ENCODE measurements around the gene NBEA. TPM values are rescaled to one million over a fixed set of nuclear protein-coding genes. Genes with fewer than 3 reads are reported as not detected.

The NBEA gene
- total RNA-seq, 1 donor from 2014 or later = 0.18 TPM

DNA sequence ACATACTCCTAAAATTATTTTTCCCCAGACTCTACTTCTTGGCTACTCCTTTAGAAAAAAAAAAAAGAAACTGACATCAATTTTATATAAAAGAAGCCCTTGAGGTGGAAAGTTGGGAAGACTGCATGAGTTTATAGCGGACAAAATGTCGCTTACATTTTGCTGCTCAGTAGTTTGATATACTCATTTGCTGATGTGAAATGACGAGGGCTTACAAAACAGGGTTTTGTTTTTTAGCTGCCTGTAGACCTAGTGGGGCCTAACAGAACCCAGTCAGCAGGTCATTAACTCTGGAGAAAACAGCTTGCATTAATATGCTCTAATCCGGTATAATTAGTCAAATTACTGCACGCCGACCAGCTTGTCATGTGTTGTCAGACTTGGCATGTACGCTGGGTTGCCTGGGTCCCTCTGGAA lies 572.0 kb downstream of the NBEA start:
- Mint-ChIP-seq H3K36me3 (ENCODE audit: low read depth) (no peaks in the 10 kb centered on the region), H3K4me3 (no peak overlapping the region), H3K27me3 (ENCODE audit: insufficient read depth) (no peaks in the 10 kb centered on the region), H3K9me3 (no peaks in the 10 kb centered on the region), H3K4me1 (ENCODE audit: low read depth) (no peaks in the 10 kb centered on the region), H3K27ac (no peak overlapping the region)
- intact Hi-C loops (cut with micrococcal nuclease) = no loop called here
- no peak for DNase-seq (ENCODE audit: low spot score)

DNA sequence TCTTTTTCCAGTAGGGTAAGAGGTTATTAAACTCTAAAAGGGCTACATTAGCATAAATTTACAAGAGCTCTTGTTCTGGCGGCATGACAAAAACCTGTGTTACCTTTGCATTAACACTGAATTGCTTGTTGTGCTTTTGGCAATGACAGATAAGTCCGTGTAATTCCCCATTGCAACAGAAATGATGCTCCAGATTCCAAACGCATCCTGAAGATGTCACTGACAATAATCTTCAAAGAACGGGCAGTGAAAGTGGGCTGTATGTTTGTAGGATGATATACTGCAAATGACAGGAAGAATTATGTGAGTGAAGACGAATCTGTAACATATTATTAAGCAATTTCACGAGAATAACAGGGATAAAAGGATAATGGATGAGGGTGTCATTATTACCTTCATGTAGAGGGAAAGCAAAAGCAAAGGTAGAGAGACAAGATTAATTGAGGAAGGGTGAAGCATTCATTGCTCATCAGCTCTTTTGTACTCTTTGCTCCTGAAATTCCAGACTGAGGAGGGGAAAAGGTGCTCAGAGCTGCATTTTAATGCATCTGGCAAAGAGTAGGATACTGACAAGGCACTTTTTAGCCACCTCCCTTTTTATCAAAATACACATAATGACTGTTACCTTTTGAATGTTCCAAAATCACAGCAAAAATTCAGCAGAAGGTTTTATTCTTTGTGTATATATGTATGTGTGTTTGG lies 572.9 kb downstream of the NBEA start:
- no peak for DNase-seq (ENCODE audit: low spot score)
- Mint-ChIP-seq H3K36me3 (ENCODE audit: low read depth) (no peaks in the 10 kb centered on the region), H3K4me1 (ENCODE audit: low read depth) (no peaks in the 10 kb centered on the region), H3K9me3 (no peaks in the 10 kb centered on the region), H3K27me3 (ENCODE audit: insufficient read depth) (no peaks in the 10 kb centered on the region), H3K27ac (no peak overlapping the region), H3K4me3 (no peak overlapping the region)
- intact Hi-C loops (cut with micrococcal nuclease) = no loop called here

DNA sequence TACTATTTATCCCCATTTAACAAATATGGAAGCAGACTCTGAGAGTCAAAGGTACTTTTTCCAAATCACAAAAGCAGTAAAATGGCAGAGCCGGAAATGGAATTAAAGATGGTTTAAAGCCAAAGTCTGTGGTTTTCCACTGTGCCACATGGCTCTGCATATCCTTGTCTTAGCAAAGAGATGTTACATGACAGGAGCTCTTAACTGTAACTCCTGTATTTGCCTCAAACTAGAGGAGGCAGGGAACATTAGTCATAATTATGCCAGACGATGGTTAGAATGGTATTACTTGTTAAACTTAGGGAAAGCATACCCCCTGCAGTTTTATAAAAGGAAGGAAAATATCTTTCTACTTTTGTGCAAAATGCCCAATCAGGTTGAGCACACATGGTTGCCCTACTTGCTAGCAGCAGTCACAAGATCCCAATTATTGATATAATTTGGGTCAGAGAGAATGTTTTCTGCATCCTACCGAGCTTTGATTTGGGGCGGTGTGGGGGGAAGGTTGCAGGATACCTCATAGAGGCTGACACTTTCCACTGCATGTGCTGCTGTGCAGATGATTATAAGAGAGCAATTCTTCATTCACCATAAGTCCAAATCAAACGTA lies 576.4 kb downstream of the NBEA start:
- H3K4me3 Mint-ChIP-seq = no peak overlapping the region
- DNase-seq (ENCODE audit: low spot score) = no peak
- no peak overlapping the region for H3K27ac Mint-ChIP-seq
- intact Hi-C loops (cut with micrococcal nuclease) = no loop called here
- no peaks in the 10 kb centered on the region for H3K27me3 Mint-ChIP-seq (ENCODE audit: insufficient read depth)
- H3K9me3 Mint-ChIP-seq = no peaks in the 10 kb centered on the region
- no peaks in the 10 kb centered on the region for H3K36me3 Mint-ChIP-seq (ENCODE audit: low read depth)
- no peaks in the 10 kb centered on the region for H3K4me1 Mint-ChIP-seq (ENCODE audit: low read depth)

DNA sequence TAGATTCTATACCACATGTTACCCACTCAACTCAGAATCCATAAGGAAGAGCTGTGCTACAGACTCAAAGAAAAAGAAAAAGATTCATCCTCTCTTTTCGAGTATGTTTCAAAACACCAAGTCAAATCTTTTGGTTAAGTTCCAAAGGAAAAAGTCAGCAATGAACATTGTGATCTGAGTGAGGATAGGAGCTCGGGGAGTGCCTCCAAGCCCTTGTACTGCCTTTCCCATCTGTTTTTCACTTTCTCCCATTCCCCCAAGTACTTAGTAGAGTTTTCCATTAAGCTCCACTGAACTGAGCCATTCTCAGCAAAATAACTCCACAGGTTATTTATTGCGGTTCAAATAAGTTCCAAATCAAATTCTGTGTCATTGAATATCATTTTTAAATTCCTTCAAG lies 582.1 kb downstream of the NBEA start:
- Mint-ChIP-seq H3K27me3 (ENCODE audit: insufficient read depth) (no peaks in the 10 kb centered on the region), H3K36me3 (ENCODE audit: low read depth) (no peaks in the 10 kb centered on the region), H3K4me3 (no peak overlapping the region), H3K9me3 (no peaks in the 10 kb centered on the region), H3K4me1 (ENCODE audit: low read depth) (no peaks in the 10 kb centered on the region), H3K27ac (no peak overlapping the region)
- intact Hi-C loops (cut with micrococcal nuclease) = no loop called here
- no peak for DNase-seq (ENCODE audit: low spot score)

DNA sequence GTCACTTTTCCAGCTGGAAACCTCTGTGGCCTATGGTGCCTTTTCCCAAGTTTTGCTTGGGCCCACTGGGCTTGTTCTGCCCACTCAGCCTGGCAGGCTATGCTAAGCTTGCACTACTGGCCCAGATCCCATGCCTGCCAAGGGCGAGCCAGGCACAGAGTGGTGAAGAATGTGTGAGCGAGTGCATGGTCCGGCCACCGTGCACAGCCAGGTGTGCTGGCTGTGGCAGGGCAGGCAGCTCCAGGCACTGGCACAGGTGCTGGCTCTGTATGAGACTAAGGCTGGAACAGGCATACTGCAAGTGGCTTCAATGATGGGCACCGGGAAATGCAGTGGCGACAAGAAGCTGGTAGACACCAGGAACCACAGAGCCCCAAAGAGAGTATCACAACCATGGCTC lies 584.5 kb downstream of the NBEA start:
- Mint-ChIP-seq H3K27ac (no peak overlapping the region), H3K4me1 (ENCODE audit: low read depth) (no peaks in the 10 kb centered on the region), H3K27me3 (ENCODE audit: insufficient read depth) (no peaks in the 10 kb centered on the region), H3K36me3 (ENCODE audit: low read depth) (no peaks in the 10 kb centered on the region), H3K4me3 (no peak overlapping the region), H3K9me3 (no peaks in the 10 kb centered on the region)
- intact Hi-C loops (cut with micrococcal nuclease) = no loop called here
- no peak for DNase-seq (ENCODE audit: low spot score)

DNA sequence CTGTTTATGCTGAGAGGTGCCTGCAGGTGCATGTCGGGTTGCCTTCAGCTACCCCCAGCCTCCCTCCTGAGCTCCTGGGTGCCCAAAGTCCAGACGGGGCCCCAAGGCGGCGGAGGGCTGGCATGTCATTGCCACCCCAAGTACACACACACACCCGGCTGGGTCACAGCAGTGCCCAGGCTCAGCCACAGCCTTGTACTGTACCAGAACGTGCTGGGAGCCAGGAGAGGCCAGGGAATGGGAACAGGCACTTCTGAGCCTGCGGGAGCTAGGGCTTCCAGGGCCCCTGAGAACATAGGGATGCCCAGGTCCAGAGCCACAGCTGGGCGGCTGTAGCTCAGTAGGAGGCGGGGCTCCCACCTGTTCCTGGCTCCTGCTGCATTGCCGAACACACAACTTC lies 585.4 kb downstream of the NBEA start:
- no peak overlapping the region for H3K27ac Mint-ChIP-seq
- H3K9me3 Mint-ChIP-seq = no peaks in the 10 kb centered on the region
- H3K36me3 Mint-ChIP-seq (ENCODE audit: low read depth) = no peaks in the 10 kb centered on the region
- no peaks in the 10 kb centered on the region for H3K27me3 Mint-ChIP-seq (ENCODE audit: insufficient read depth)
- intact Hi-C loops (cut with micrococcal nuclease) = no loop called here
- no peak for DNase-seq (ENCODE audit: low spot score)
- no peaks in the 10 kb centered on the region for H3K4me1 Mint-ChIP-seq (ENCODE audit: low read depth)
- H3K4me3 Mint-ChIP-seq = no peak overlapping the region

DNA sequence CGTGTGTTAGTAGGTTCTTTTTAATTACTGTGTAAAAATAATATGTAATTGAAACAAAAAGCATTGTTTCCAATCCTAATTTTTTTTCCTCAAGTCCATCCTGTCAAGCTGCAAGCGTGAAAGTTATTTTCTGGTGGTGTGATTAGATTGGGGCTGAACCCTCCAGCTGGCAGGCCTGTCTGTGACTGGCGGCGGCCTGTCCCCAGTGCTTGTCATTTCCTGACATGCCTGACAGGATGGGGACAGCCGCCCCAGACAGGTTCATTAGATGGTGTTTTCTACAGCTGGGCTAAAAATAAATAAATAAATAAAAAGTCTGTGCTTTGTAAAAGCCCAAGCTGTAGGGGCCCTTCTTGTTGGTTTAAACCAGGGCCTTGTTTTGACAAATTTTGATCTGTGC lies 588.1 kb downstream of the NBEA start:
- intact Hi-C loops (cut with micrococcal nuclease) = no loop called here
- Mint-ChIP-seq H3K4me3 (no peak overlapping the region), H3K27ac (no peak overlapping the region), H3K4me1 (ENCODE audit: low read depth) (no peaks in the 10 kb centered on the region), H3K27me3 (ENCODE audit: insufficient read depth) (no peaks in the 10 kb centered on the region), H3K9me3 (no peaks in the 10 kb centered on the region), H3K36me3 (ENCODE audit: low read depth) (no peaks in the 10 kb centered on the region)
- no peak for DNase-seq (ENCODE audit: low spot score)

DNA sequence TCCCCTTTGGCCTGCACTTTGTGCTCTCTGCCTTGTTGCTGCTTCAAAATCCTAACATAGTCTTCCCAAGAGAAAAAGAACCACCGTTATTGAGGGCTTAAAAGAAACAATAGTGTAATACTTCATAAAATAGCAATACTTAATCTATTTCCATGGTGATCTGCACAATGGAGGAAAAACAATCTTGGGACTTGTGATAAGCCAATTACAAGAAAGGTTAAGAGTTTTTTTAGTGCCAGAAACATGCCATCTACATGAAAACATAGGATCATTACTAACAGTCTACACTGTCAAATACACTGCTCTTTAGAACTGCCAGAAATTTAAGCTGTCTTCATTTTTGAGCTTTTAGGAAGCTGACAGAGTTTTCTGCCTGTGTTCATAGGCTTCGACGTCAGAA lies 588.5 kb downstream of the NBEA start:
- no peaks in the 10 kb centered on the region for H3K9me3 Mint-ChIP-seq
- H3K27ac Mint-ChIP-seq = no peak overlapping the region
- H3K36me3 Mint-ChIP-seq (ENCODE audit: low read depth) = no peaks in the 10 kb centered on the region
- intact Hi-C loops (cut with micrococcal nuclease) = no loop called here
- no peaks in the 10 kb centered on the region for H3K27me3 Mint-ChIP-seq (ENCODE audit: insufficient read depth)
- H3K4me3 Mint-ChIP-seq = no peak overlapping the region
- DNase-seq (ENCODE audit: low spot score) = no peak
- H3K4me1 Mint-ChIP-seq (ENCODE audit: low read depth) = no peaks in the 10 kb centered on the region

DNA sequence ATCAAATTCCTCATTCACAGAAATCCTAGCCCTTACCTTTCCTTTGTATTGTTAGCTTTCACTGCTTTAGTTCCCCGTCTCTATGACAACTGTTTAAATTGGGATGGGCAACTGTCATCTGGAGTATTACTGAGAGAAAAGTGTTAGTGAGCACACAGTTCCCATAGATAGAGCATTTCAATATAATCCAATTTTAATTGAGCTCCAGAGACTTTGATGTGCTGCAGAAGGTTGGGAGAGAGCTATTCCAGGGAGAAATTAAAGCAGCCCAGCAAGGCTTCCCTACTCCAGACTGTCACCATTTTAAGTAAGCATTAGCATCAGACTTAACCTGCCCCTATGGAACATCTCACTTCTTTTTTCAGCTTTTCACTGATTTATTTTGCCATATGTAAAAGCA lies 589.5 kb downstream of the NBEA start:
- no peaks in the 10 kb centered on the region for H3K4me1 Mint-ChIP-seq (ENCODE audit: low read depth)
- intact Hi-C loops (cut with micrococcal nuclease) = no loop called here
- no peaks in the 10 kb centered on the region for H3K9me3 Mint-ChIP-seq
- H3K27ac Mint-ChIP-seq = no peak overlapping the region
- no peaks in the 10 kb centered on the region for H3K36me3 Mint-ChIP-seq (ENCODE audit: low read depth)
- DNase-seq (ENCODE audit: low spot score) = no peak
- H3K4me3 Mint-ChIP-seq = no peak overlapping the region
- H3K27me3 Mint-ChIP-seq (ENCODE audit: insufficient read depth) = no peaks in the 10 kb centered on the region

DNA sequence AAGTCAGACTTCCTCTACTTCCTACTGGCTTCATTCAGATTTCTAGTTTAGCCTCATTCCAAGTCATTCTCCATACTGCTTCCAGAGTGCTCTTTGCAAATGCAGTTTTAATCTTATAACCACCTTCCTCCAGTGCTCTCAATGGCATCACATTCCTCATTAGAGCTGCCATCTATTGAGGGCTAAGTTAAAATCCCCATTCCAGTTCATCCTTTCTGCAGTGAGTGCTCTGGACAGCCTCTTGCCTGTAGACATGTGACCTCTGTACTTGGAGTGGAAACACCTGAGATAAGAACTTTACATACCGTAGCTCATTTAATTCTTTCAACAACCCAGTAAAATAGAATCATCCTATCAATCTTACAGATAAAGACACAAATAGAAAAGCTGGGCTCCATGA lies 592.3 kb downstream of the NBEA start:
- Mint-ChIP-seq H3K4me3 (no peak overlapping the region), H3K27me3 (ENCODE audit: insufficient read depth) (no peaks in the 10 kb centered on the region)

DNA sequence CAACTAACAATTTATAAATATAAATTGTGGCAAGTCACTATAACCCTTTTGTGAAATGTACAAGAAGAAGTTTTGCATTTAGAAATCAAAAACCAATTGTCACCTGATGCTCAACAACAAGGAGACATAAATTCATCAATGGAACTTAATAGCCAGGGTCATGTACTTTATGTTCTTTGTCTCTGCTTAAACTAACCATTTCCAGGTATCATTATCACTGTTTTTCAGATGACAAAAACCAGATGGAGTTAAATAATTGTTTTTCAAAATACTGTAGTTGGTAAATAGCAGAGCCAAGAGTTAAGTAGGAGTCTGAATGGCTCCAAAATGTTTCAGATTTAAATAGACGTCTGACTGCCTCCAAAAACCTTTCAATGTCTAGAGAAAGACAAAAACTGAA lies 606.7 kb downstream of the NBEA start:
- Mint-ChIP-seq H3K36me3 (ENCODE audit: low read depth) (no peaks in the 10 kb centered on the region), H3K9me3 (no peaks in the 10 kb centered on the region), H3K27me3 (ENCODE audit: insufficient read depth) (no peaks in the 10 kb centered on the region), H3K27ac (no peak overlapping the region), H3K4me1 (ENCODE audit: low read depth) (no peaks in the 10 kb centered on the region), H3K4me3 (no peak overlapping the region)
- DNase-seq (ENCODE audit: low spot score) = no peak
- intact Hi-C loops (cut with micrococcal nuclease) = no loop called here

More for the DNA sequence above, 592.3 kb downstream of the NBEA start:
- intact Hi-C loops (cut with micrococcal nuclease) = no loop called here
- H3K4me1 Mint-ChIP-seq (ENCODE audit: low read depth) = no peaks in the 10 kb centered on the region
- H3K27ac Mint-ChIP-seq = no peak overlapping the region
- DNase-seq (ENCODE audit: low spot score) = no peak
- no peaks in the 10 kb centered on the region for H3K9me3 Mint-ChIP-seq
- no peaks in the 10 kb centered on the region for H3K36me3 Mint-ChIP-seq (ENCODE audit: low read depth)

DNA sequence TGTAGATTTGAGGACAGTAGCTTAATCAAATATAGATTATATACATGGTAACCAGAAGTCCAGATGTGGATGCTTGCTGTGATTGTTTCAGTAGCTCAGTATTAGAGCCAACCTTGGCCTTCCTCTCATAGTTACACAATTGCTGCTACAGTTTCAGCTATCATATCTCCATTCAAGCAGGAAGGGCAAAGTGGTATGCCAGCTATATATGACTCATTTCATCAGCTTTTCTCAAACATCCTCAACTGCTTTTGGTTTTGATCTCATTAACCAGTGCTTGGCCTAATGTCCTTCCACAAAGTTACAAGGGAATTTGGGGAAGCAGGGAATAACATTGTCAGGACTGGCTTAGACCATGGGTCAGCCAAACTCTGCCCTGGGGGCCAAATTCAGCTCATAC lies 607.4 kb downstream of the NBEA start:
- no peaks in the 10 kb centered on the region for H3K27me3 Mint-ChIP-seq (ENCODE audit: insufficient read depth)
- H3K4me3 Mint-ChIP-seq = no peak overlapping the region
- no peaks in the 10 kb centered on the region for H3K4me1 Mint-ChIP-seq (ENCODE audit: low read depth)
- H3K9me3 Mint-ChIP-seq = no peaks in the 10 kb centered on the region
- no peak for DNase-seq (ENCODE audit: low spot score)
- intact Hi-C loops (cut with micrococcal nuclease) = no loop called here
- H3K27ac Mint-ChIP-seq = no peak overlapping the region
- no peaks in the 10 kb centered on the region for H3K36me3 Mint-ChIP-seq (ENCODE audit: low read depth)

DNA sequence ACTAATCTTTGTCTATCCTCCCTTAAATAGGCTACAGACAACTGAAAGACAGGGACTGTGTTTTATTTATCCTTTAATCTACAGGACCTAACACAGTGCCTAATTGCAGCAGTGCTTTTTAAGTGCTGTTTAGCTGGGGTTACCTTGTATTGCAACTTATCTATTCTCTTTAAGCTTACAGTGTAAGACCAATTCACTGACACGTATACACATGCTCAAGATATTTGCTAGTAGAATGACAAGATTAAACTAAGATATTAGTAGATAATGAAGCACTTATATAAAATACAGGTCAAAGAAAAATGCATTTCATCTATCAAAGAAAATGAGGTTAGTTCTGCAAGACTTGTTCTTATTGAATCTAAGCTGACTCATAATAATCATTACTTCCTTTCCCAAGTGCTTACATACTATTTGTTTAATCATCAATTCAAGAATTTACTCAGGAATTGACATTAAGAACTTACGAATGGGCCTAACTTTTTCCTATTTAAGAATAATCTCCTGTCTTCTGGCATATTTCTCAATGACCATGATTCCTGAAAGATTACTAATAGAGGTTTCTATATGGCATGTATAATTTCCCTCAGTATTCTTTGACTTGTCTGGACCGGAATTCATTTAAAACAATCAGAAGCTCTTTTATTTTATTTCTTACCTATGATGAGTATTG lies 610.2 kb downstream of the NBEA start:
- Mint-ChIP-seq H3K4me3 (no peak overlapping the region), H3K36me3 (ENCODE audit: low read depth) (no peaks in the 10 kb centered on the region)

More for the DNA sequence above, 610.2 kb downstream of the NBEA start:
- DNase-seq (ENCODE audit: low spot score) = no peak
- H3K27ac Mint-ChIP-seq = no peak overlapping the region
- intact Hi-C loops (cut with micrococcal nuclease) = no loop called here
- no peaks in the 10 kb centered on the region for H3K27me3 Mint-ChIP-seq (ENCODE audit: insufficient read depth)
- H3K4me1 Mint-ChIP-seq (ENCODE audit: low read depth) = no peaks in the 10 kb centered on the region
- no peaks in the 10 kb centered on the region for H3K9me3 Mint-ChIP-seq
